ENCODE results near the gene PKD1.
"Not testable (repeated sequence)": the region's sequence is repeated elsewhere in the genome, so short reads cannot be mapped to it uniquely, and the experiment has no call there.

Gene PKD1

DNA sequence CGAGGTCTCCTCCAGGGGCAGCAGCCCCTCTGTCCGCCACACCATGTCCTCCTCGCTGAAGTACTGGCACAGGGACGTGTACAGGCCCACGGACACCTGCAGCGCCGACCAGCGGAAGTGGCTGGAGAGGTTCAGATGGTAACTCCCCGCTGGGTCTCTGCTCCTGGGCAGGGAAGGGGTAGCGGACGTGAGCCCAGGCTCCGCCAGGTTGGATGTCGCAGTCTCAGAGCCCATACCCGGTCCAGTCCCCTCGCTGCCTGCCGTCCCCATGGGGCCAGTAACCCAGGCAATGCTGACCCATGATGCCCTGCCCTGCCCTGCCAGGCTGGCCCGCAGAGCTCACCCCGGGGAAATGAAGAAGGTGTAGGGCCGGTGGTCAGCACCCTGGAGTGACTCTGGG, 33.2 kb downstream of the PKD1 start:
- DNase-seq (ENCODE audit: low read depth, low spot score) = no peak
- CTCF ChIA-PET = no interaction called here
- POLR2A ChIA-PET = no interaction called here
- H3K4me3 ChIP-seq (ENCODE audit: low read depth, low read length) = no peak overlapping the region
- TF ChIP-seq, protein P1, sequence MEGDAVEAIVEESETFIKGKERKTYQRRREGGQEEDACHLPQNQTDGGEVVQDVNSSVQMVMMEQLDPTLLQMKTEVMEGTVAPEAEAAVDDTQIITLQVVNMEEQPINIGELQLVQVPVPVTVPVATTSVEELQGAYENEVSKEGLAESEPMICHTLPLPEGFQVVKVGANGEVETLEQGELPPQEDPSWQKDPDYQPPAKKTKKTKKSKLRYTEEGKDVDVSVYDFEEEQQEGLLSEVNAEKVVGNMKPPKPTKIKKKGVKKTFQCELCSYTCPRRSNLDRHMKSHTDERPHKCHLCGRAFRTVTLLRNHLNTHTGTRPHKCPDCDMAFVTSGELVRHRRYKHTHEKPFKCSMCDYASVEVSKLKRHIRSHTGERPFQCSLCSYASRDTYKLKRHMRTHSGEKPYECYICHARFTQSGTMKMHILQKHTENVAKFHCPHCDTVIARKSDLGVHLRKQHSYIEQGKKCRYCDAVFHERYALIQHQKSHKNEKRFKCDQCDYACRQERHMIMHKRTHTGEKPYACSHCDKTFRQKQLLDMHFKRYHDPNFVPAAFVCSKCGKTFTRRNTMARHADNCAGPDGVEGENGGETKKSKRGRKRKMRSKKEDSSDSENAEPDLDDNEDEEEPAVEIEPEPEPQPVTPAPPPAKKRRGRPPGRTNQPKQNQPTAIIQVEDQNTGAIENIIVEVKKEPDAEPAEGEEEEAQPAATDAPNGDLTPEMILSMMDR (IDR thresholded peaks at IDR 0.05; ENCODE audit: insufficient read depth, low read length, missing control alignments) = no peak

- CTCF ChIA-PET = not testable (repeated sequence)
Measured at GRCh38 chr16:2101581-2101980, 34.1 kb downstream of the PKD1 start.

GRCh38 chr16:2097689-2098088, 38.0 kb downstream of the PKD1 start:
- H3K4me3 ChIP-seq (ENCODE audit: low read depth, low read length); DNase-seq (ENCODE audit: low read depth, low spot score); POLR2A ChIA-PET: not testable (repeated sequence)
- CTCF ChIA-PET = interaction anchor here (1.0 kb wide), 1 partner anchor 32 kb away, joined by 3 read pairs; no protein-coding TSS in a partner anchor

More at GRCh38 chr16:2101581-2101980, 34.1 kb downstream of the PKD1 start:
- DNase-seq (ENCODE audit: low read depth, low spot score); POLR2A ChIA-PET; H3K4me3 ChIP-seq (ENCODE audit: low read depth, low read length): not testable (repeated sequence)

DNA sequence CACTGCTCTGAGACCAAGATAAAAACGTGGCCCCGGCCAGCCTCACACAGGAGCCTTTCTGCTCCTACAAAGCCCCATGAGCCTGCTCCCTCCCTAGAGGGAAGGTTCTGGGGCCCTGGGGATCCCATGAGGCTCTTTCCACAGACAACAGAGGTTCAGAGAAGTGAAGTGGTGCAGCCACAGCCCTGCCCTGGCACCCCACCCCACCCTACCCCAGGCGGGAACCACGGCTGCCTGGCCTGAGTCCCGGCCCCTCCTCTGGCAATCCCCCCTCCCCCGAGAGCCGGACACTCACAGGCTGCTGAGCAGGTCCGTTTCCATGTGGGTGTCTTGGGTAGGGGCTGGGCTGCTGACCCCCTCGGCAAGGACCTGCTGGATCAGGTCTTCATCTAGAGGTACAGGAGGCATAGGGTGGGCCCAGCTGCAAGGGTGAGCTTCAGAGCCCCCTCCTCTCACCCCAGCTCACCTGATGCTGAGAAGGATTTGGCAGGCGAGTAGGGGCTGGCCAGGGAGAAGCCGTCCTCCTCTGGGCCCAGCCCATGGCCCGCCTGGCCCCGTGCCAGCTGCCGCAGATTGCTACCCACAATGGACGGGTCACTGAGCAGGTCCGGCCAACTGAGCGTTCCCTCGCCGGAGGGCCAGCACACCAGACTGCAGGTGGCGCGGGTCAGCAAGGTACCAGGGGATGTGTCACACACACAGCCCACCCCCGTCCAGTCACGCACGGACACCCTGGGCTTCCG, 38.7 kb downstream of the PKD1 start:
- ChIA-PET CTCF (interaction anchor here (1.0 kb wide), 1 partner anchor 31 kb away, joined by 3 read pairs; no protein-coding TSS in a partner anchor), POLR2A (no interaction called here)
- DNase-seq (ENCODE audit: low read depth, low spot score) = no peak
- TF ChIP-seq, protein P1 (IDR thresholded peaks at IDR 0.05; ENCODE audit: insufficient read depth, low read length, missing control alignments) = no peak
- H3K4me3 ChIP-seq (ENCODE audit: low read depth, low read length) = no peak overlapping the region

- H3K4me3 ChIP-seq (ENCODE audit: low read depth, low read length) = no peak overlapping the region
- POLR2A ChIA-PET = no interaction called here
- TF ChIP-seq, protein P1 (IDR thresholded peaks at IDR 0.05; ENCODE audit: insufficient read depth, low read length, missing control alignments) = no peak
- no peak for DNase-seq (ENCODE audit: low read depth, low spot score)
- CTCF ChIA-PET = no interaction called here
Measured at GRCh38 chr16:2095918-2096582, 39.6 kb downstream of the PKD1 start.

DNA sequence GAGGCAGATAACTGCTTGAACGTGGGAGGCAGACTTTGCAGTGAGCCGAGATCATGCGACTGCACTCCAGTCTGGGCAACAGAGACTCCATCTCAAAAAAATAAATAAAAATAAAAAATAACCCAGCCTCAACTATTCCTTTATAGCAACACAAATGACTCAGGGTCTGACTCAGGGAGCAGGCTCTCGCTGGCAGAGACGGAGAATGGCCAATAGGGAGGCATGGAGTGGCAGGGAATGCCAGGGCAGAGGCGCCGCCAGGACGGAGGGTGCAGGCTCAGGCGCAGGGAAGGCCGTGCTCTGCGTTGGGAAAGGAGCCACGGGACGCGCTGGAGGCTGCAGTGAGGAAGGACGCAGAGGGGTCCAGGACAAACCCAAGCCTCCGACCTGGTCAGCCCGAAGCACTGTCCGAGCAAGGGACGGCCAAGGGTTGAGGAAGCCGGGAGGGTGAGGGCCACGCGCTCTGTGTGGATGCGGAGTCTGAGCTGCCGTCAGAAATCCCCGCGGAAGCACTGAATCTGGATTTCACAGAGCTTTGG, 40.3 kb downstream of the PKD1 start:
- ChIA-PET POLR2A (no interaction called here), CTCF (no interaction called here)
- no peak overlapping the region for H3K4me3 ChIP-seq (ENCODE audit: low read depth, low read length)
- TF ChIP-seq, protein P1 (IDR thresholded peaks at IDR 0.05; ENCODE audit: insufficient read depth, low read length, missing control alignments) = no peak
- no peak for DNase-seq (ENCODE audit: low read depth, low spot score)

DNA sequence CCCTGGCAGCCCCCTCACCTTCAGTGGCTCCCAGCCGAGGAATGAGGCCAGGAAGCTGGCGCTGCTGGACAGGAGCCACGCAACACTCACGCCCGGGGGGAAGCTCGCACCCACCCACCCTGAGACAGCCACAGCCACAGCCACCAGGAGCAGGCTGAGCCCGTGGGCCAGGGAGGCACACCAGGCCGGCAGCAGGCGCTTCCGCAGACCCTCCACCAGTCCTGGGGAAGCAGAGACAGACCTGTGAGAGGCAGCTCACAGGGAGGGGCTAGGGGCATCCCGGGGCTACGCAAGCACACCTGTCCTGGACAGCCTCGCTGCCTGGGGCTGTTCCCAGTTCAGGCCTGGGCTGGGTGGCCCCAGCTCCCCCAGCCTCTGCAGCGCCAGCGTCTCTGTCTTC, 41.9 kb downstream of the PKD1 start:
- POLR2A ChIA-PET = no interaction called here
- TF ChIP-seq, protein P1 (IDR thresholded peaks at IDR 0.05; ENCODE audit: insufficient read depth, low read length, missing control alignments) = no peak
- no peak for DNase-seq (ENCODE audit: low read depth, low spot score)
- no peak overlapping the region for H3K4me3 ChIP-seq (ENCODE audit: low read depth, low read length)
- CTCF ChIA-PET = interaction anchor here (1.2 kb wide), 1 partner anchor 47 kb away, joined by 3 read pairs; no protein-coding TSS in a partner anchor

Measured in AG04449 (cell line).